Activated CD8-positive, alpha-beta T cell treated with anti-CD3 and anti-CD28 coated beads for 36 hours (primary cell): ENCODE data around the gene UBE4B. TPM values are rescaled to one million over a fixed set of nuclear protein-coding genes. Genes with fewer than 3 reads are reported as not detected.

Experiments used
- ATAC-seq: fragments of 200-7000 bp; cut with Tn5 transposase; one replicate; pipeline ENCODE4 v1.10.0; 2021; ENCODE audit warnings: mild to moderate bottlenecking, moderate library complexity
- CTCF ChIA-PET: fragments of 350-600 bp; sonication (Branson Sonifier 250); formaldehyde crosslinking; loops from one replicate; lab custom pipeline; 2021; ENCODE audit warnings: antibody characterized with exemption; lab: Charles Lee
- POLR2A ChIA-PET: fragments of 350-600 bp; sonication (Branson Sonifier 250); formaldehyde crosslinking; loops from one replicate; lab custom pipeline; 2021; ENCODE audit warnings: antibody characterized with exemption; lab: Charles Lee
- DNase-seq: peaks from one replicate; pipeline ENCODE4 v3.0.0-alpha.2; 2020
- H3K27ac Mint-ChIP-seq: one replicate; pipeline ENCODE4 v1.8.0; 2021; ENCODE audit warnings: mild to moderate bottlenecking, mixed read lengths
- H3K27me3 Mint-ChIP-seq: one replicate; pipeline ENCODE4 v1.8.0; 2021; ENCODE audit warnings: mixed read lengths
- H3K36me3 Mint-ChIP-seq: one replicate; pipeline ENCODE4 v1.8.0; 2021; ENCODE audit warnings: low read depth, mixed read lengths
- H3K4me1 Mint-ChIP-seq: one replicate; pipeline ENCODE4 v1.8.0; 2021; ENCODE audit warnings: low read depth, mixed read lengths
- H3K4me3 Mint-ChIP-seq: one replicate; pipeline ENCODE4 v1.8.0; 2021; ENCODE audit warnings: mild to moderate bottlenecking, moderate library complexity, mixed read lengths
- H3K9me3 Mint-ChIP-seq: one replicate; pipeline ENCODE4 v1.8.0; 2021; ENCODE audit warnings: mixed read lengths
- CTCF ChIP-seq: fragments of 200-600 bp; IDR thresholded peaks from one replicate; pipeline ENCODE4 v1.8.0; 2022; ENCODE audit warnings: antibody characterized with exemption, mild to moderate bottlenecking
- intact Hi-C: fragments of 100-400 bp; cut with micrococcal nuclease; formaldehyde crosslinking; loops from one replicate; pipeline ENCODE4 v1.10.0; 2022
- total RNA-seq, 2 experiments: library from RNA; stranded (reverse); gene quantifications; one replicate each; pipeline ENCODE4 v1.2.3, GENCODE V29; 2021

UBE4B gene
- total RNA-seq, 2 experiments from 2014 or later: 21.0 to 26.2 TPM

- Mint-ChIP-seq H3K4me1 (no peaks in the 10 kb centered on the region), H3K27ac (no peak overlapping the region), H3K27me3 (no peaks in the 10 kb centered on the region), H3K9me3 (no peaks in the 10 kb centered on the region), H3K36me3 (peaks cover 6% of the 10 kb centered on the region), H3K4me3 (no peak overlapping the region)
- intact Hi-C loops: no loop called here
- no peak for TF ChIP-seq CTCF
- ATAC-seq: no peak
- ChIA-PET POLR2A (no interaction called here), CTCF (no interaction called here)
- DNase-seq: no peak
Observed at GRCh38 chr1:10114746-10115145, 82.0 kb downstream of the UBE4B start.

- ATAC-seq (no peak), DNase-seq (no peak)
- intact Hi-C loops: no loop called here
- no peak overlapping the region for H3K4me3 Mint-ChIP-seq
- H3K9me3 Mint-ChIP-seq: no peaks in the 10 kb centered on the region
- ChIA-PET CTCF (no interaction called here), POLR2A (no interaction called here)
- no peaks in the 10 kb centered on the region for H3K27me3 Mint-ChIP-seq
- no peak for TF ChIP-seq CTCF
- peaks cover 13% of the 10 kb centered on the region for H3K36me3 Mint-ChIP-seq
- no peaks in the 10 kb centered on the region for H3K4me1 Mint-ChIP-seq
- no peak overlapping the region for H3K27ac Mint-ChIP-seq
Observed at GRCh38 chr1:10117132-10117531, 84.4 kb downstream of the UBE4B start.

- ChIA-PET CTCF (no interaction called here), POLR2A (no interaction called here)
- H3K4me1 Mint-ChIP-seq: no peaks in the 10 kb centered on the region
- no peak for TF ChIP-seq CTCF
- no peaks in the 10 kb centered on the region for H3K27me3 Mint-ChIP-seq
- no peak for DNase-seq
- no peak overlapping the region for H3K4me3 Mint-ChIP-seq
- peaks cover 13% of the 10 kb centered on the region for H3K36me3 Mint-ChIP-seq
- ATAC-seq: no peak
- H3K27ac Mint-ChIP-seq: no peak overlapping the region
- no peaks in the 10 kb centered on the region for H3K9me3 Mint-ChIP-seq
- intact Hi-C loops: no loop called here
Observed at GRCh38 chr1:10117865-10118264, 85.1 kb downstream of the UBE4B start.

- Mint-ChIP-seq H3K4me3 (no peak overlapping the region), H3K27me3 (no peaks in the 10 kb centered on the region), H3K9me3 (no peaks in the 10 kb centered on the region), H3K27ac (no peak overlapping the region), H3K36me3 (peaks cover 13% of the 10 kb centered on the region), H3K4me1 (no peaks in the 10 kb centered on the region)
- POLR2A ChIA-PET: no interaction called here
- CTCF ChIA-PET: no interaction called here
- no peak for ATAC-seq
- DNase-seq: no peak
- intact Hi-C loops: no loop called here
- TF ChIP-seq CTCF: no peak
Observed at GRCh38 chr1:10121688-10122087, 88.9 kb downstream of the UBE4B start.

- no peaks in the 10 kb centered on the region for H3K27me3 Mint-ChIP-seq
- H3K4me1 Mint-ChIP-seq: no peaks in the 10 kb centered on the region
- H3K36me3 Mint-ChIP-seq: peaks cover 14% of the 10 kb centered on the region
- ATAC-seq (no peak), DNase-seq (no peak)
- no peaks in the 10 kb centered on the region for H3K9me3 Mint-ChIP-seq
- no peak for TF ChIP-seq CTCF
- intact Hi-C loops: no loop called here
- no peak overlapping the region for H3K4me3 Mint-ChIP-seq
- H3K27ac Mint-ChIP-seq: no peak overlapping the region
- CTCF ChIA-PET: no interaction called here
- POLR2A ChIA-PET: interaction anchor here (0.6 kb wide), 1 partner anchor 72 kb away, joined by 3 read pairs; no protein-coding TSS in a partner anchor
Observed at GRCh38 chr1:10122926-10123325, 90.2 kb downstream of the UBE4B start.
